HEK293T (cell line): ENCODE results near the gene KDM3B.

ENCODE experiments used
- CTCF ChIA-PET: fragments of 350-600 bp; formaldehyde crosslinking; extraction: SDS; loops from one replicate; lab custom pipeline; 2021; ENCODE audit warnings: antibody characterized with exemption, inconsistent platforms; lab: Yijun Ruan, JAX
- POLR2A ChIA-PET: fragments of 350-600 bp; formaldehyde crosslinking; extraction: SDS; loops from one replicate; lab custom pipeline; 2020; ENCODE audit warnings: antibody characterized with exemption, inconsistent platforms; lab: Yijun Ruan, JAX
- DNase-seq: peaks from one replicate; pipeline ENCODE4 v3.0.0; 2012; ENCODE audit warnings: mixed read lengths; ENCODE audit errors: extremely low spot score
- ARNT ChIP-seq: fragments of 450-650 bp; IDR thresholded peaks from 2 replicates; pipeline ENCODE4 v1.6.1; 2017; ENCODE audit warnings: mild to moderate bottlenecking
- BHLHE40 ChIP-seq: fragments of 450-650 bp; IDR thresholded peaks from 2 replicates; pipeline ENCODE4 v1.6.1; 2016; ENCODE audit warnings: mild to moderate bottlenecking, moderate library complexity, borderline replicate concordance
- CTBP1 ChIP-seq: fragments of 450-650 bp; IDR thresholded peaks from 2 replicates; pipeline ENCODE4 v1.6.1; 2016; ENCODE audit warnings: borderline replicate concordance
- ELF4 ChIP-seq: fragments of 450-650 bp; IDR thresholded peaks from 2 replicates; pipeline ENCODE4 v1.6.1; 2017; ENCODE audit warnings: antibody characterized with exemption
- FOXA1 ChIP-seq: fragments of 450-650 bp; IDR thresholded peaks from 2 replicates; pipeline ENCODE4 v1.6.1; 2016; ENCODE audit warnings: mild to moderate bottlenecking
- FOXK2 ChIP-seq: fragments of 450-650 bp; IDR thresholded peaks from 2 replicates; pipeline ENCODE4 v1.6.1; 2016; ENCODE audit warnings: mild to moderate bottlenecking
- FOXM1 ChIP-seq: fragments of 450-650 bp; IDR thresholded peaks from 2 replicates; pipeline ENCODE4 v1.6.1; 2017; ENCODE audit warnings: mild to moderate bottlenecking, borderline replicate concordance
- HDGF ChIP-seq: fragments of 450-650 bp; IDR thresholded peaks from 2 replicates; pipeline ENCODE4 v1.6.1; 2017; ENCODE audit warnings: antibody characterized with exemption, borderline replicate concordance
- L3MBTL2 ChIP-seq: fragments of 450-650 bp; conservative IDR thresholded peaks from 2 replicates; pipeline ENCODE4 v1.6.1; 2016; ENCODE audit warnings: mild to moderate bottlenecking
- LEF1 ChIP-seq: fragments of 450-650 bp; IDR thresholded peaks from 2 replicates; pipeline ENCODE4 v1.6.1; 2017; ENCODE audit warnings: mild to moderate bottlenecking, borderline replicate concordance
- NFRKB ChIP-seq: fragments of 450-650 bp; IDR thresholded peaks from 2 replicates; pipeline ENCODE4 v1.6.1; 2016; ENCODE audit warnings: mild to moderate bottlenecking, moderate library complexity
- PKNOX1 ChIP-seq: fragments of 450-650 bp; IDR thresholded peaks from 2 replicates; pipeline ENCODE4 v1.6.1; 2016
- SP1 ChIP-seq: fragments of 450-650 bp; IDR thresholded peaks from 2 replicates; pipeline ENCODE4 v1.6.1; 2017
- SUZ12 ChIP-seq: fragments of 450-650 bp; IDR thresholded peaks from 2 replicates; pipeline ENCODE4 v1.6.1; 2016; ENCODE audit warnings: mild to moderate bottlenecking
- TARDBP ChIP-seq: fragments of 450-650 bp; IDR thresholded peaks from 2 replicates; pipeline ENCODE4 v1.6.1; 2016
- ZNF384 ChIP-seq: fragments of 450-650 bp; IDR thresholded peaks from 2 replicates; pipeline ENCODE4 v1.6.1; 2016

Gene KDM3B

GRCh38 chr5:138449501-138450239 is 97.2 kb downstream of the KDM3B start:
- DNase-seq = peak; percentile 95
- ChIA-PET POLR2A (interaction anchor here (0.8 to 3.4 kb wide), 10 partner anchors 11 to 271 kb away, joined by 3 to 14 read pairs (median 6); partner anchors contain the start of genes BRD8, EGR1, ETF1 and HSPA9), CTCF (interaction anchor here (0.6 to 6.8 kb wide), 16 partner anchors 9 to 1035 kb away, joined by 3 to 115 read pairs (median 3); partner anchors contain the start of genes CDC23, KDM3B, KIF20A and REEP2)
- TF ChIP-seq PKNOX1 (no peak), FOXK2 (no peak), HDGF (0 out of 2 replicates have a peak, but pooled peaks have one; percentile 61), ARNT (no peak), TARDBP (no peak), ELF4 (no peak), SUZ12 (no peak), LEF1 (no peak), SP1 (no peak)

- no peak for DNase-seq
- POLR2A ChIA-PET = interaction anchor here (1.6 to 3.4 kb wide), 2 partner anchors 12 to 15 kb away, joined by 4 to 14 read pairs; partner anchors contain the start of gene REEP2
- CTCF ChIA-PET = interaction anchor here (0.7 to 6.8 kb wide), 4 partner anchors 48 to 238 kb away, joined by 3 to 115 read pairs (median 4); partner anchors contain the start of gene CDC23
- TF ChIP-seq ZNF384 (no peak), SUZ12 (no peak), FOXA1 (no peak), L3MBTL2 (no peak), ARNT (no peak), CTBP1 (no peak), SP1 (no peak), HDGF (no peak), ELF4 (no peak)
Observed at GRCh38 chr5:138450971-138451370, 98.5 kb downstream of the KDM3B start.

GRCh38 chr5:138452720-138453119 is 100.2 kb downstream of the KDM3B start:
- POLR2A ChIA-PET = no interaction called here
- no peak for TF ChIP-seq BHLHE40
- TF ChIP-seq FOXK2 = no peak
- TF ChIP-seq ZNF384 = no peak
- no peak for TF ChIP-seq ARNT
- TF ChIP-seq LEF1 = no peak
- no peak for TF ChIP-seq PKNOX1
- TF ChIP-seq CTBP1 = no peak
- no peak for TF ChIP-seq NFRKB
- no peak for TF ChIP-seq L3MBTL2
- no peak for TF ChIP-seq ELF4
- DNase-seq = no peak
- CTCF ChIA-PET = interaction anchor here (0.7 to 6.8 kb wide), 3 partner anchors 37 to 51 kb away, joined by 4 to 115 read pairs (median 6); no protein-coding TSS in a partner anchor

- DNase-seq = no peak
- no peak for TF ChIP-seq TARDBP
- no peak for TF ChIP-seq CTBP1
- no peak for TF ChIP-seq PKNOX1
- TF ChIP-seq FOXM1 = no peak
- TF ChIP-seq NFRKB = no peak
- TF ChIP-seq FOXK2 = no peak
- no peak for TF ChIP-seq ARNT
- no peak for TF ChIP-seq HDGF
- no peak for TF ChIP-seq FOXA1
- TF ChIP-seq SUZ12 = no peak
- ChIA-PET CTCF (interaction anchor here (0.9 to 6.8 kb wide), 2 partner anchors 46 to 50 kb away, joined by 4 to 115 read pairs; no protein-coding TSS in a partner anchor), POLR2A (no interaction called here)
Observed at GRCh38 chr5:138453590-138453989, 101.1 kb downstream of the KDM3B start.

- ChIA-PET POLR2A (interaction anchor here (0.9 kb wide), 1 partner anchor 9 kb away, joined by 6 read pairs; no protein-coding TSS in a partner anchor), CTCF (interaction anchor here (1.0 kb wide), 1 partner anchor 50 kb away, joined by 5 read pairs; no protein-coding TSS in a partner anchor)
- TF ChIP-seq L3MBTL2 = no peak
- no peak for TF ChIP-seq TARDBP
- no peak for TF ChIP-seq SP1
- no peak for TF ChIP-seq ZNF384
- TF ChIP-seq FOXK2 = no peak
- no peak for TF ChIP-seq LEF1
- TF ChIP-seq HDGF = no peak
- no peak for DNase-seq
Observed at GRCh38 chr5:138454121-138454520, 101.6 kb downstream of the KDM3B start.
